Activated CD8-positive, alpha-beta memory T cell treated with anti-CD3 and anti-CD28 coated beads for 4 hours (primary cell): ENCODE measurements around the gene TFG.

Source experiments
- DNase-seq, 2 donors: peaks; one replicate each; pipeline ENCODE4 v3.0.0-alpha.2; 2020; ENCODE audit warnings: low read depth in 2 of 2

Gene TFG

GRCh38 chr3:100796556-100796955 is 87.3 kb downstream of the TFG start:
- DNase-seq: no peak

- DNase-seq: no peak
These were observed 88.7 kb downstream of the TFG start for GRCh38 chr3:100798012-100798411.
